ENCODE results near the gene CFAP46. TPM values are rescaled to one million over a fixed set of nuclear protein-coding genes. Genes with fewer than 3 reads are reported as not detected.

CFAP46 gene
- total RNA-seq, 1 experiment from 2014 or later, result 1.6 TPM

GRCh38 chr10:132983252-132984007 is 41.1 kb upstream of the CFAP46 start:
- ChIA-PET POLR2A (no interaction called here), CTCF (interaction anchor here (0.6 kb wide), 1 partner anchor 62 kb away, joined by 3 read pairs; no protein-coding TSS in a partner anchor)
- no peak overlapping the region for H3K4me3 ChIP-seq (ENCODE audit: low read depth in 2 of 2, low read length in 2 of 2)
- no peaks in the 10 kb centered on the region for H3K9me3 ChIP-seq (ENCODE audit: control insufficient read depth, insufficient read depth, low read depth, low read length)
- no peak overlapping the region for H3K27ac ChIP-seq (ENCODE audit: low read length)
- no TSS peak for BruUV-seq (replicated peaks)
- TF ChIP-seq POLR2AphosphoS5 (IDR thresholded peaks at IDR 0.05; ENCODE audit: low read depth, low read length) (no peak), SIN3A (IDR thresholded peaks at IDR 0.05; ENCODE audit: borderline replicate concordance, insufficient read depth, low read depth, low read length) (no peak), TCF7L2 (IDR thresholded peaks at IDR 0.05; ENCODE audit: low read depth, low read length) (no peak), CTCF (IDR thresholded peaks at IDR 0.05) (no peak)
- TF ChIP-seq, protein P1, sequence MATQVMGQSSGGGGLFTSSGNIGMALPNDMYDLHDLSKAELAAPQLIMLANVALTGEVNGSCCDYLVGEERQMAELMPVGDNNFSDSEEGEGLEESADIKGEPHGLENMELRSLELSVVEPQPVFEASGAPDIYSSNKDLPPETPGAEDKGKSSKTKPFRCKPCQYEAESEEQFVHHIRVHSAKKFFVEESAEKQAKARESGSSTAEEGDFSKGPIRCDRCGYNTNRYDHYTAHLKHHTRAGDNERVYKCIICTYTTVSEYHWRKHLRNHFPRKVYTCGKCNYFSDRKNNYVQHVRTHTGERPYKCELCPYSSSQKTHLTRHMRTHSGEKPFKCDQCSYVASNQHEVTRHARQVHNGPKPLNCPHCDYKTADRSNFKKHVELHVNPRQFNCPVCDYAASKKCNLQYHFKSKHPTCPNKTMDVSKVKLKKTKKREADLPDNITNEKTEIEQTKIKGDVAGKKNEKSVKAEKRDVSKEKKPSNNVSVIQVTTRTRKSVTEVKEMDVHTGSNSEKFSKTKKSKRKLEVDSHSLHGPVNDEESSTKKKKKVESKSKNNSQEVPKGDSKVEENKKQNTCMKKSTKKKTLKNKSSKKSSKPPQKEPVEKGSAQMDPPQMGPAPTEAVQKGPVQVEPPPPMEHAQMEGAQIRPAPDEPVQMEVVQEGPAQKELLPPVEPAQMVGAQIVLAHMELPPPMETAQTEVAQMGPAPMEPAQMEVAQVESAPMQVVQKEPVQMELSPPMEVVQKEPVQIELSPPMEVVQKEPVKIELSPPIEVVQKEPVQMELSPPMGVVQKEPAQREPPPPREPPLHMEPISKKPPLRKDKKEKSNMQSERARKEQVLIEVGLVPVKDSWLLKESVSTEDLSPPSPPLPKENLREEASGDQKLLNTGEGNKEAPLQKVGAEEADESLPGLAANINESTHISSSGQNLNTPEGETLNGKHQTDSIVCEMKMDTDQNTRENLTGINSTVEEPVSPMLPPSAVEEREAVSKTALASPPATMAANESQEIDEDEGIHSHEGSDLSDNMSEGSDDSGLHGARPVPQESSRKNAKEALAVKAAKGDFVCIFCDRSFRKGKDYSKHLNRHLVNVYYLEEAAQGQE (IDR thresholded peaks at IDR 0.05; ENCODE audit: insufficient read depth in 1 of 2, low read depth in 2 of 2, low read length in 1 of 2), result no peak
- no peak for ATAC-seq
- no peak for DNase-seq (ENCODE audit: low read depth, low spot score)
- H3K36me3 ChIP-seq (ENCODE audit: control insufficient read depth, insufficient read depth, low read length), result no peaks in the 10 kb centered on the region
- intact Hi-C loops (cut with micrococcal nuclease; ENCODE audit: unreplicated experiment), result no loop called here
- in situ Hi-C loops (cut with HindIII; ENCODE audit: low pct_unique_long_range_greater_than_20kb, low sequenced_read_pairs), result no loop called here
- no peaks in the 10 kb centered on the region for H3K27me3 ChIP-seq (ENCODE audit: control insufficient read depth, insufficient read depth, low read length)
- no peaks in the 10 kb centered on the region; the same call in 1 of the 2 replicates for H3K4me1 ChIP-seq (ENCODE audit: control insufficient read depth, insufficient read depth, low read length)

- intact Hi-C loops (cut with micrococcal nuclease; ENCODE audit: unreplicated experiment) (no loop called here), in situ Hi-C loops (cut with HindIII; ENCODE audit: low pct_unique_long_range_greater_than_20kb, low sequenced_read_pairs) (no loop called here)
- ChIA-PET CTCF (interaction anchor here (0.6 kb wide), 1 partner anchor 63 kb away, joined by 3 read pairs; no protein-coding TSS in a partner anchor), POLR2A (no interaction called here)
- Histone ChIP-seq H3K9me3 (ENCODE audit: control insufficient read depth, insufficient read depth, low read depth, low read length) (no peaks in the 10 kb centered on the region), H3K27me3 (ENCODE audit: control insufficient read depth, insufficient read depth, low read length) (no peaks in the 10 kb centered on the region), H3K36me3 (ENCODE audit: control insufficient read depth, insufficient read depth, low read length) (no peaks in the 10 kb centered on the region), H3K4me3 (ENCODE audit: low read depth in 2 of 2, low read length in 2 of 2) (no peak overlapping the region), H3K4me1 (ENCODE audit: control insufficient read depth, insufficient read depth, low read length) (no peaks in the 10 kb centered on the region; the same call in 1 of the 2 replicates), H3K27ac (ENCODE audit: low read length) (no peak overlapping the region)
- TF ChIP-seq POLR2AphosphoS5 (IDR thresholded peaks at IDR 0.05; ENCODE audit: low read depth, low read length), result no peak
- no peak for TF ChIP-seq TCF7L2 (IDR thresholded peaks at IDR 0.05; ENCODE audit: low read depth, low read length)
- TF ChIP-seq SIN3A (IDR thresholded peaks at IDR 0.05; ENCODE audit: borderline replicate concordance, insufficient read depth, low read depth, low read length), result no peak
- TF ChIP-seq, protein P1 (IDR thresholded peaks at IDR 0.05; ENCODE audit: insufficient read depth in 1 of 2, low read depth in 2 of 2, low read length in 1 of 2), result no peak
- no peak for TF ChIP-seq CTCF (IDR thresholded peaks at IDR 0.05)
- ATAC-seq, result no peak
- BruUV-seq (replicated peaks), result no TSS peak
- no peak for DNase-seq (ENCODE audit: low read depth, low spot score)
Observed at GRCh38 chr10:132982301-132982989, 40.1 kb upstream of the CFAP46 start.

Data from Panc1 (cell line).